GM19395 (cell line): ENCODE measurements around the gene RPS6KA2.

Experiments used
- ATAC-seq: cut with Tn5 transposase; IDR thresholded peaks from one replicate; pipeline ENCODE4 v1.9.1; 2021; ENCODE audit warnings: mild to moderate bottlenecking, moderate library complexity; ENCODE audit not compliant: unreplicated experiment

The RPS6KA2 gene

DNA sequence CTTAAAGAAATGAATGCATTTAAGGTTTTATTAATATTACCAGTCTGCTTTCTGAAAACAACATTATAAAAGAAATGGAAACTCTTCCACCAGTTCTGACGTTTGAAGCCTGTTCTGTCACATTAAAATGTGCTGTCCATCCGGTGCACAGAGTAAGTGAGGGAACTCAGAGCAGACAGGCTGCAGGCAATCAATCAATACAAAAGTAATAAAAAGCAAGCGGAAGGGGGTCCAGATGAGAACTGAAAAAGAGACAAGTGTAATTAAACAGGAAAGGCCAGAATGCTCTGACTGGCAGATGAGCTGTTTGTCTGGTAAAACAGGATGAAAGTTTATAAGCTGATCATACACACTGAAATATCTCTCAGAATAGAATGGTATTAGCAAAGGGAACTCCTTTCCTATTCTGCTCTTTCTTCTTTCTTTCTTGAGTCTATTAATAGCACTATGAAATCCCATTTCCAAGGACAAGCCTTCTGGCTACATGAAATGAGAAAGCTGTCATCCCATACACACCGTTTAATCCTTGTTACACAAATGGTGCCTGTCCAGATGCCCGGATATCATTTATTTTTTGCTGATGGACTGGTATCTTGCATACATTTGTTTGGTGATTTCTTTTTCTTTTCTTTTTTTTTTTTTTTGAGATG is 134.8 kb downstream of the RPS6KA2 start:
- no peak for ATAC-seq

DNA sequence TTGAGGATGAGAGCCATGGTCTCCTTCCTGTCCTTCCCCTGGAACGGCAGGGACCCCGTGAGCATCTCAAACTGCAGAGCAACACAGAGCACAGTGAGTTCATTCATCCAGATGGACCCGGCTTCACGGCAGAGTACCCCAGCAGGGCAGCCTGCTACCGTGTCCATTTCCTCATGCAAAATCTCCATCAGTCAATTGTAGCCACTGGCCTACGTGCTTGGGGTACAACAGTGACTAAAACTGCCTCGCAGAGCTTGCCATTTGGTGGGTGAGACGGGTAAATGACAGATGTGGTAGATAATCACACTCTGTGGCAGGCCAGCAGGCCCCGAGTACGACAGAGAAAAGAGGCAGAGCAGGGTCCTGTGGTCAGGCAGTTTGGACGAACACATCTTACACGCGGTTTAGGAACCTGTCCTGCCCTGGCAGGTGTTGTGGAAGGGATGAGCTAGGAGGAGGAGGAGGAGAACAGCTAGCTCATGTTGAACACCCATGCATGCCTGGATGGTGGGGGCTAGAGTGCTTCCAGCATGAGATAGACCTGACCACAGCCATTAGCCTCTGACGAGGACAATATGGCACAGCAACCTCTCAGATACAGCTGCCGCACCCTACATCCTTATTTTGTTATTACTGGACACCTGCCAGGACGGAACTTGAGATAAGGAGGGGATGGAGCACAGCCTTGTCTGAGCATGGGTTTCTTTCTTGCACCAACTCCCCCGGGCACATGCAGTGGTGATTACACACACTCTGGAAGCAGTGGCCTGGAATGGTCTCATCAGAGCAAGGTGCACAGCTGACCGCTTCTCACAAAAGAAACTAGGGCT is 136.2 kb downstream of the RPS6KA2 start:
- ATAC-seq, result no peak

GRCh38 chr6:166489301-166490155 is 137.5 kb downstream of the RPS6KA2 start:
- no peak for ATAC-seq

DNA sequence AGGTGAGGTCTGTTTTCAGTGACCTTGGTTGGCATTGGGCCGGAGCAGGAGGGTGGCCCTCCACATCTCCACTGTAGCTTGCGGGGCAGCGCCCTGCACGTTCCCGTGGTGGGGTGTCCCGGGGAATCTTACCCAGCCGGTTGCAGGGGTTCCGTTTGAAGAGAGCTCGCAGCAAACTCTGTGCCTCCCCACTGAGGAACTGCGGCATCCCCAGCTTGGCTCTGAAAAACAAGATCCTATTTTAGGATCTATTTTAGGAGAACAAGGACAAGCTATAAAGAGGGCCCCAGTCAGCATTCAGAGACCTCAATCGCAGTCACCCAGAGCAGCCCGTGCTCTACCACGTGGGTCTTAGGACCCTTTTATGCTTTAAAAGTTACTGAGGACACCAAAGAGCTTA is 138.3 kb downstream of the RPS6KA2 start:
- no peak for ATAC-seq

GRCh38 chr6:166488076-166488685 is 138.9 kb downstream of the RPS6KA2 start:
- peak; percentile 99 for ATAC-seq

DNA sequence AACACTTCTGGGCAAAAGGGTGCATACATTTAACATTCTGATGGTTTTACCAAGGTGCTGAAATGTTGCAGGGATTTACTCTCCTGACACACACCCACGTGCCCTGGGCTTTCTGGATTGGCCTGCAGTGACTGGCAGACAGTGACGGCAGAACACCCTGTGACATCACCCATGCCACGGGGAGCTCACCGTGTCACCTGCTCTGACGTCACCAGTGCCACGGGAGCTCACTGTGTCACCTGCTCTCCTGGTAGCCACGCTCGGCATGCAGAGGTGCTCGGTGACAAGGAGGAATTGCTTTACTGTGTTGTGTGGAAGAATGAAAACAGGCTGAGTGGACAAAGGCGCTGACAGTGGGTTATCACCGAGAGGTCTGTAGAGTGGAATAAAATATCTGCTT is 139.9 kb downstream of the RPS6KA2 start:
- ATAC-seq, result no peak

DNA sequence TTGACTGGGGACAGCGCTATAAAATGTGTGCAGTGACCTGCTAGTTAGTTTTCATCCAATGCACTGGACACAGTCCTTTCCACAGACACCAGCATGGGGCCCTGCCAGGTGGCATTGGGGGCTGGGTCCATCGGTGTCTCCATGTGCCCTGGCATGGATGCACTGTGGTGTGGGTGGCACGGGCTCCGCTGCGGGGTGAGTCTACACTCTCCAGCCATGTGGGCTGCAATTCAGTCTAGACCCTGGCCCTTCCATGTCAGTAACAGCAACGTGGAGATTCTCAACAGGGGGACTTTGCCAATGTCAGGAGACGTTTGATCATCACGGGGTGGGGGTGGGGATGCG is 140.5 kb downstream of the RPS6KA2 start:
- ATAC-seq, result no peak

- no peak for ATAC-seq
Measured at GRCh38 chr6:166485651-166486535, 141.2 kb downstream of the RPS6KA2 start.

- ATAC-seq, result no peak
Measured at GRCh38 chr6:166484863-166485262, 142.2 kb downstream of the RPS6KA2 start.

- no peak for ATAC-seq
Measured at GRCh38 chr6:166483573-166484250, 143.3 kb downstream of the RPS6KA2 start.

GRCh38 chr6:166483026-166483425 is 144.0 kb downstream of the RPS6KA2 start:
- ATAC-seq, result no peak

DNA sequence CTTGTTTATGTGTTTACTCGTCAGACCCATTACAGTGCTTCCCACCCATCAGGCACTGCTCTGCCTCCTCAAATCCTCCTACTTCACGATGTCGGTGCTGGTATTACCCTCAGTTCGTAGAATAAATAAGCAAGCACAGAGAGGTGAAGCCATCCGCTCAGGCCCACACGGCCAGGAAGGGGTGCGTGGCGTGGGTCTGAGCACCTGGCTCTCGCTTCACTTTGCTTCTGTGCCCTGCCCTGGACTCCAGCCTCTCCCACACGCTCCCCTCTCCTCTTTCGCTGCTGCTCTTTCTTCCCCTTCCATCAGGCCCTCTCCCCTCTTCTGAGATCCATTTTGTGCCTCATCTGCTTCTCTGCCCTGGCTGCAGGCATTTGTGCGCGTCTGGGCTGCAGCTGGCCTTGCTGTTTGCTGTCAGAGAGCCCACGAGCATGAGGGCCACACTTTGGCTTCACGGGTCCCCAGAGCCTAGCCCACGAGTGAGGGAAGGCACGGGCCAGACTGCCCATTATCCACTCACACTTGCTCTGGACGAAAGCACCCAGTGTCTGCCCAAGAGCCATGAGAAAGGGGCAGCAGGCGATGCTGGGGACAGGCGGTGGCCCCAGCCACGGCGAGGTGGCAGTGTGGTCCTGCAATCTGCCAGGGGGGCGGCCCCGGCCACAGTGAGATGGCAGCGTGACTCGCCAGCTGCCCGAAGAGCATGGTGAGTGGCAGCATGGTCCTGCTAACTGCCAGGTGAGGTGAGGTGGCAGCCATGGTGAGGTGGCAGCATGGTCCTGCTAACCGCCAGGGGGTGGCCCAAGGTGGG is 148.1 kb downstream of the RPS6KA2 start:
- no peak for ATAC-seq

DNA sequence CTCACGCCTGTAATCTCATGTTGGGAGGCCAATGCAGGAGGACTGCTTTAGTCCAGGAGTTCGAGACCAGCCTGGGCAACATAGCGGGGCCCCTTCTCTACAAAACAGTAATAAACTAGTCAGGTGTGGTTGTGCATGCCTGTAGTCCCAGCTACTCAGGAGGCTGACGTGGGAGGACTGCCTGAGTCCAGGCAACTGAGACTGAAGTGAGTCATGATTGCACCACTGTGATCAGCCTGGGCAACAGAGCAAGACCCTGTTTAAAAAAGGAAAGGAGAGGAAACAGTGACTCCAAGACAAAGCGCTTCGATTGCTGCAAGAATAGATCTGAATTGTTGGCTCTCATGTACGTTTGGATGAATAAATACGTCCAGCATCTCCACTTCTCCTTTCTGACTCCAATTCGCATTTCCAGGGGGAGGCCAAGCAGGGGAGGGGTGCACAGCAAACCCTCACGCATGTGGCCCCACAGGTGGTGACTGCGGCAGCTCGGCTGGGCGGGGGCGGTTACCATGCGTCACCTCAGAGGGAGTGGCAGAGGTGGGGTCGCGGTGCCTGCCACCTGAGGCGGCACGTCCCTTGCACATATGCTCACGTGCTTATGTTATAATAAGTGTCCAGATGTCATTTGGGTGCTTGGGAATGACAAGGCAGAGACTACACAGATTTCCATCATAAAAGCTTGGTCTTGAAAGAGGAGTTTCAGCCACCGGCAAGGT is 149.2 kb downstream of the RPS6KA2 start:
- ATAC-seq, result no peak

- no peak for ATAC-seq
Measured at GRCh38 chr6:166476634-166477215, 150.3 kb downstream of the RPS6KA2 start.

GRCh38 chr6:166476061-166476591 is 150.9 kb downstream of the RPS6KA2 start:
- no peak for ATAC-seq

DNA sequence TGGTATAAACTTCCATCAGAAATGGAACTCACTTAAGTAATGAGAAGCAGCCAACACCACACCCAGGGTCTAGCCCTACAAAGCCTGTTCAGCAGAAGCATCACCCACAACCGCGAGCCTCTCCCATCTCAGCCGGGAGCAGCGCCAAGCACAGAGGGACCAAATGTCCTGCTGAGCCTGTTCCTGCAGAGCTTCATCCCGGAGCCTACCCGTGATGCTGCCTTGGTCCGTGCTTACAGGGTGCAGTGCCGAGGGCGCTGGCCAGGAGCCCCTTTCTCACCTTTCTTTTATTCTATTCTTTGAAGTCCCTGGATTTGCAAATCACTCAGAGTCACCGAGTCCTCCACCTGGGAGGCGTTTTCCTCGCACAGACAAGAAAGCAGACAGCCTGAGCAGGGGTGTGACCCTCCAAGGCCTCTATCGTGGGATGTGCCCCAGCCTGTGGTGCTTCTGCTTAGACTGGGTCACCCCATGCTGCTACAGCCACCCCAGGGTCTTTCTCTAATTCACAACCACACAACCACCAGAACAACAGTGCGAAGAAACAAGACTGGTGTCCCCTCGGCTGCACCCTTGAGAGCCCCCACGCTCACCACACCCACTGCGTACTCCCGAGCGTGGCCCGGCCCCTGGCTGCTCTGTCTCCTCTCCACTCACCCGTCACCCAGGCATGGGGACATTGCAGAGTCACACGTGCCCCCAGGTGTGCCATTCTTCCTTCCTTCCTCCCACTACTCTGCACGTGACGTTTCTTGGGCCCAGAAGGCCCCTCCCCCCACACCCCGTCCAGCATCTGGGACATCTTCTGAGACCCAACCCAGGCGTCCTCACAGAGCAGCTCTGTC is 152.1 kb downstream of the RPS6KA2 start:
- ATAC-seq, result no peak
